Tibial nerve (tissue), 4 donors: ENCODE results near the gene ARFRP1.

Source experiments
- CTCF ChIP-seq, 5 experiments: fragments of 200-600 bp in 3 of 5; fragments of 450-650 bp in 2 of 5; sonication (generic) in 3 of 5; IDR thresholded peaks; one replicate each; pipeline ENCODE4 v1.5.1; 2016 to 2019; ENCODE audit warnings: antibody characterized with exemption in 5 of 5, mild to moderate bottlenecking in 3 of 5, moderate library complexity in 2 of 5
- EP300 ChIP-seq, 2 donors: sonication (generic); formaldehyde crosslinking; IDR thresholded peaks; one replicate each; pipeline ENCODE4 v1.6.1; 2017; ENCODE audit warnings: antibody characterized with exemption in 2 of 2, mild to moderate bottlenecking in 1 of 2
- POLR2A ChIP-seq, 2 donors: fragments of 450-650 bp; IDR thresholded peaks; one replicate each; pipeline ENCODE4 v1.6.1; 2017; ENCODE audit warnings: antibody characterized with exemption in 2 of 2, mild to moderate bottlenecking in 2 of 2, moderate library complexity in 2 of 2

GRCh38 chr20:63718996-63719395 lies 11.2 kb upstream of the ARFRP1 start:
- TF ChIP-seq CTCF (IDR thresholded peaks at IDR 0.05) (no peak), POLR2A (IDR thresholded peaks at IDR 0.05) (no peak), EP300 (IDR thresholded peaks at IDR 0.05) (no peak)
